ENCODE measurements around the gene CALHM5. TPM values are rescaled to one million over a fixed set of nuclear protein-coding genes. Genes with fewer than 3 reads are reported as not detected.
"Not testable (repeated sequence)": the region's sequence is repeated elsewhere in the genome, so short reads cannot be mapped to it uniquely, and the experiment has no call there.

The CALHM5 gene, protein sequence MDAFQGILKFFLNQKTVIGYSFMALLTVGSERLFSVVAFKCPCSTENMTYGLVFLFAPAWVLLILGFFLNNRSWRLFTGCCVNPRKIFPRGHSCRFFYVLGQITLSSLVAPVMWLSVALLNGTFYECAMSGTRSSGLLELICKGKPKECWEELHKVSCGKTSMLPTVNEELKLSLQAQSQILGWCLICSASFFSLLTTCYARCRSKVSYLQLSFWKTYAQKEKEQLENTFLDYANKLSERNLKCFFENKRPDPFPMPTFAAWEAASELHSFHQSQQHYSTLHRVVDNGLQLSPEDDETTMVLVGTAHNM
- 0.08 and 0.23 TPM in 2 replicates for total RNA-seq (2014; rRNA removed; shearing (Covaris generic))

DNA sequence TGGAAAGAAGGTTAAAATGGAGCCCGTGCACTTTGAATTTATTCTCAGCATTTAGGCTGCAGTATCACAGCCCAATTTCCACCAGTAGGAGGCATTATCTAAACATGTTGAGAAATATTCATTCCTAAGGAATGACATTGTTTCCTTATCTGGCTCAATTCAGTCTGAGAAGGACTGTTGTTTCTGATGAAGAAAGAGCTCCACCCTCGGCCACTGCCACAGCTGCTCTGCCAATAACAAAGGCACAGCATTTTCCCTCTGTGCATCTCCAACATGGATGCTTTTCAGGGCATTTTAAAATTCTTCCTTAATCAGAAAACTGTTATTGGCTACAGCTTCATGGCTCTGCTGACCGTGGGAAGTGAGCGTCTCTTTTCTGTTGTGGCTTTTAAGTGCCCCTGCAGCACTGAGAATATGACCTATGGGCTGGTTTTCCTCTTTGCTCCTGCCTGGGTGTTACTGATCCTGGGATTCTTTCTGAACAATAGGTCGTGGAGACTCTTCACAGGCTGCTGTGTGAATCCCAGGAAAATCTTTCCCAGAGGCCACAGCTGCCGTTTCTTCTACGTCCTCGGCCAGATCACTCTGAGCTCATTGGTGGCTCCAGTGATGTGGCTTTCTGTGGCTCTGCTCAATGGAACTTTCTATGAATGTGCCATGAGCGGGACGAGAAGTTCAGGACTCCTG is at the start of gene CALHM5:
Gene CALHM5, plus strand, starts transcription at position 216 of the 687 bp plus-strand sequence. Its CDS starts 58 bp downstream, at position 274.
- peak; percentile 76 for DNase-seq (ENCODE audit: low spot score)

DNA sequence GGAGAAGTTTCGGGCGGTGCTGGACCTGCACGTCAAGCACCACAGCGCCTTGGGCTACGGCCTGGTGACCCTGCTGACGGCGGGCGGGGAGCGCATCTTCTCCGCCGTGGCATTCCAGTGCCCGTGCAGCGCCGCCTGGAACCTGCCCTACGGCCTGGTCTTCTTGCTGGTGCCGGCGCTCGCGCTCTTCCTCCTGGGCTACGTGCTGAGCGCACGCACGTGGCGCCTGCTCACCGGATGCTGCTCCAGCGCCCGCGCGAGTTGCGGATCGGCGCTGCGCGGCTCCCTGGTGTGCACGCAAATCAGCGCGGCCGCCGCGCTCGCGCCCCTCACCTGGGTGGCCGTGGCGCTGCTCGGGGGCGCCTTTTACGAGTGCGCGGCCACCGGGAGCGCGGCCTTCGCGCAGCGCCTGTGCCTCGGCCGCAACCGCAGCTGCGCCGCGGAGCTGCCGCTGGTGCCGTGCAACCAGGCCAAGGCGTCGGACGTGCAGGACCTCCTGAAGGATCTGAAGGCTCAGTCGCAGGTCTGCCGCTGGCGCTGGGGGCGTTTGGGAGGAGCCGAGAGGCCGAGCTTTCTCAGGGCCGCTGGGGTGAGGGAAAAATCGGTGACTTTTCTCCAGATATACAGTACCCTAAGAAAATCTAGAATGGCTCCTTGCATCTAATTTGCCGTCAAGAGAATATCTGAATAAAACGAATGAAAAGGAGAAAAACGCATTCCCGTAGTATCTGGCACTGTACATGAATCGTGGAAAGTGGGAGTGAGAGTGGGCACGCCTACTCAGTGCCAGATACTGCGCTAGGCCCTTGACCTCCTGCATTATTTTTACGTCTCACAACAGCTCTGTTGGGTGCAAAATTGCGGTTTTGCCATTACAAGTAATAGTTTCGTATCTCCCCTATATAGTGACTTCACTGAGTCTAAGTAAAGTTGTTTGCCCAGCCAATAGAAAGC is 49.2 kb upstream of the CALHM5 start:
- DNase-seq (ENCODE audit: low spot score), result no peak

DNA sequence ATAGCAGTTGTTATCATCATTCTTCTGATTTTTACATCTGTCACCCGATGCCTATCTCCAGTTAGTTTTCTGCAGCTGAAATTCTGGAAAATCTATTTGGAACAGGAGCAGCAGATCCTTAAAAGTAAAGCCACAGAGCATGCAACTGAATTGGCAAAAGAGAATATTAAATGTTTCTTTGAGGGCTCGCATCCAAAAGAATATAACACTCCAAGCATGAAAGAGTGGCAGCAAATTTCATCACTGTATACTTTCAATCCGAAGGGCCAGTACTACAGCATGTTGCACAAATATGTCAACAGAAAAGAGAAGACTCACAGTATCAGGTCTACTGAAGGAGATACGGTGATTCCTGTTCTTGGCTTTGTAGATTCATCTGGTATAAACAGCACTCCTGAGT is 48.1 kb upstream of the CALHM5 start:
- DNase-seq (ENCODE audit: low spot score), result no peak

DNA sequence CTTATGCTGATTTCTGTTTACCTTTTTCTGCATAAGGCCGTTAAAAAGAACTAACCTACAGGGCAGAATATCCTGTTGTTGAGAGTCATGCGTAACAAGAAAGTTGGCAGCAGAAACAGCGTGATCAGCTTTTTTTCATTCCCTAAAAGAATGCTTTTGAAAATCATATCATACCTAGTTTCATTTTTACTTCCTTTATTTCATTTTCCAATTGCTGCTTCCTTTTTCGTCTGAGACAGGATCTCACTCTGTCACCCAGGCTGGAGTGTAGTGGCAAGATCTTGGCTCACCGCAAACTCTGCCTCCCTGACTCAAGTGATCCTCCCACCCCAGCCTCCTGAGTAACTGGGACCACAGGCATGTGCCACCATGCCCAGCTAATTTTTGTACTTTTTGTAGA is 46.2 kb upstream of the CALHM5 start:
- no peak for DNase-seq (ENCODE audit: low spot score)

DNA sequence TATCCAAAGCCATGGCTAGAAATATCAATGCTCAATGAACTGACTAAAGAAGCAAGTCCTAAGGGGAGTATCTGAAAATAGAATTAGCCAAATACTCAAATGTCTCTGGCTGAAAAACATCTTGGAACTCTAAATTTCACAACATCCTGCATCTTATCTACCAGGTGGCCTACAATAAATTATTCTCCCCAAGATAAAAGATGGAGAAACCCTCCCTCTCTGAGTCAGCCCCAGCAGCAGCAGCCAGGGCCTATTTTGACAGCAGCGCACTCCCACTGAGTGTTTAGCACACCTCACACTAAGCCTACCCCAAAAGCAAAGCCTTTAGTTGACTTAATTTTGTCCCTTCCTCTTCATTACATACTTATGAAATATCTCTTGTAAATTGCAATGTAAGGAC is 44.3 kb upstream of the CALHM5 start:
- no peak for DNase-seq (ENCODE audit: low spot score)

DNA sequence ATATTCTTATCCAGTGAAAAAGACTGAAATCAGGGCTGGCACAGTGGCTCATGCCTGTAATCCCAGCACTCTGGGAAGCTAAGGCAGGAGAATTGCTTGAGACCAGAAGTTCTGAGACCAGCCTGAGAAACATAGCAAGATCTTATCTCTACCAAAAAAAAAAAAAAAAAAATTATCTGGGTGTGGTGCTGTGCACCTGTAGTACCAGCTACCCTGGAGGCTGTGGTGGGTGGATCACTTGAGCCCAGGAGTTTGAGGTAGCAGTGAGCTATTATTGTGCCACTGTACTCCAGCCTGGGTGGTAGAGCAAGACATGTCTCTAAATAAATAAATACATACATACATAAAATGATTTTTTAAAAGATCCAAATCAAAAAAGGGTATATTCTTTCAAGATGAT is 43.9 kb upstream of the CALHM5 start:
- no peak for DNase-seq (ENCODE audit: low spot score)

DNA sequence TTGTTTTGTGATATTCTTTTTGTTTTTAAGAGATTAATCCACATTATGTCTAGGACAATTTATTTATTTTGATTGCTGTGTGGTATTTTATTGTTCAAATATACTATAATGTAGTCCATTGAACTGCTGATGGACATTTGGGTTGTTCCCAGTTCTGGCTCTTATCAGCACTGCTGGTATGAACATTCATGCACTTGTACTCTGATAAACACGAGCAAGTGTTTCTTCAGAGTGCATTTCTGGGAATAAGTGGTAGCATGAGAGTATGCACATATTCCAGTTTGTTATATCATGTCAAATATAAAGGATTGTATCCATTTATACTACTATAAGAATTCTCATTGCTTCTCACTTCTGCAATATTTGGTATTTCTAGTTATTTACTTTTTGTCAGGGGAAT is 43.1 kb upstream of the CALHM5 start:
- no peak for DNase-seq (ENCODE audit: low spot score)

DNA sequence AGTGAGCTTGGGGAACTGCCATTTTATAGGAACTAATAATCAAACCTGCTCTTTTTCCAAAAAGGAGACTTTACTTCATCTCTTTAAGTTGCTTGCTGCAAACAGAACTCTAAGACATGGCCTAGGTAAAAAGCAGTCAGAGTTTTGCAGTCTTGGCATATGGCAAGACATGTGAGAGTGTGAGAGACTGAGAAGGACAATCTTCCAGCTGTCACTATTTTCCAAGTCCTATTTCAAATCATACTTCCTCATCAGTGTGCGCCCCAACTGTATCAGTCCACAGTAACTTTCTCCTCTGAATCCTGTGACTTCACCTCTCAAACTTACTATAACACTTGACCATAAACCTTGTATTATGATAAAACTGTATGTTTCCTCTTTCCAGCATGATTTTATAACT is 39.9 kb upstream of the CALHM5 start:
- DNase-seq (ENCODE audit: low spot score), result no peak

DNA sequence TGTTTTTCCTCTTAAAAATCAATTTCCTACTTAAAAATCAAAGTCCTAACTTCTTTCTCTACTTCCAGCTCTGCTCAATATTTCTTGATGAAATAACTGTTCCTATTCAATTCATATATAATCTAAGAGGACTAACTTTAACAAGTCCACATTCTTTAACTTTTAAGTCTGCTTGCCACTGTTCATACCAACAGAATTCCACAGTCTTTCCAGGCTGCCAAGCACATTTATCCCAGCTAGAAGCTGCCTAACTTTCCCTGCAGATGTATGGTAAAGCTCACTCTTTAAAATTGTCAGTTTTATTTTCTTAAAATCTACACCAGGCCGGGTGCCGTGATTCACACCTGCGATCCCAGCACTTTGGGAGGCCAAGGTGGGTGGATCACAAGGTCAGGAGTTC is 38.7 kb upstream of the CALHM5 start:
- no peak for DNase-seq (ENCODE audit: low spot score)

DNA sequence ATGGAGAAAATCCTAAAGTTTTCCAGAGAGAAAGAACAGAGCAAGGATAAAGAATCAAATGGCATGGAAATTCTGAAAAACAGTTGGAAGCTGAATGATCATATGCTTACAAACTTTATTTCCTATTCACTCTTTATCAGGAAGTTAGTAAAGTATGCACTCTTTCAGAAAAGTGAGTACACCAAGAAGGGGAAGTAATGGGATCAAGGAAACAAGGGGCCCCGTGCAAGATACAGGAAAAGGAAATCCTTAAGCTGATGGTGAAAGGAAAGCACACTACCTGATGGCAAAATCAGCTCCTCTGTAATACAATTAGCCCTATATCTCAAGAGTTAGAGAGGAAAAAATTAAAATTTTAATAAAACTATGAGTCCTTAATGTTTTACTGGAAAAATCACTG is 36.3 kb upstream of the CALHM5 start:
- DNase-seq (ENCODE audit: low spot score), result no peak

DNA sequence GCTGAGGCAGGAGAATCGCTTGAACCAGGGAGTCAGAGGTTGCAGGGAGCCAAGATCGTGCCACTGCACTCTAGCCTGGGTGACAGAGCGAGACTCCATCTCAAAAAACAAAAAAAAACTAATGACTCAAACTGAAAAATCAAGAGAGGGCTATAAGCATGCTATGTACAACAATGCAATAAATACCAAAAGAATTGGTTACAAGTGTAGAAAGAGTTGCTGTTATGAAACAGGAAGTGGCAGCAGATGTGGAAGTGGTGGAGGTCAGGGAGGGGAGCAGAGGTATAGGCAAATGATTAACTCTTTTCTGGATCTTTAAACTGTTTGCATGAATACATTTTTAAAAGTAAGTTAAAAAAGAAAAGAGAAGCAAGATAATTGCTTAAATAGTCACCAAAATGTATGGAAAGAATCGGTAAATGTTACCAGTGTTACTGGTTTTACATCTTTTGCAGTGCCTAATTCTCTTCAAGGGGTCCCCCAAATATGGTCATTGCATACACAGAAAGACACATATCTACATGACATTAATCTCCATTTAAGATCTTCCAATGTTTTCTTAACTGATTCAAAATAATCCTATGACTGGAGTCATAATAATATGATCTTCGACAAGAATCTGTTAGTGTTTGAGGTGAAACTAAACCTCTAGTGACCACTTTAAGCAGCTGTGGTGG is 35.3 kb upstream of the CALHM5 start:
- DNase-seq (ENCODE audit: low spot score), result peak; percentile 13

DNA sequence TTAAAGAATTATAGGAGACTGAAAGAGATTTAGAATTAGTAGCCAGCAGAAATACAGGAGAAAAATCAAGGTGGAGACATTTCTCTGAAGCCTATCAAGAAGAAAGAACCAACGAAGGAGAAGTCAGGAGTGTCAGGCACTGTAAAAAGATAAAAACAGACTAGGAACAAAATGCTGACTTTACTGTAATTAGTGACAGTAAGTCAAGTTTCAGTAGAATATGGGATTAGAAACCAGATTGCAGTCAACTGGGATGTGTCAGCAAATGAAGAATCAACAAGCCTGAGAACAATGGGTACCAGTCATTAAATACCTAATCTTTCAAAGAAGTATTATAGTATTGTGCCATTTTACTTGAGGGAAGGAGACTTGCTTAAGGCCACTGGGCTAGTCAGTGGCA is 28.7 kb upstream of the CALHM5 start:
- no peak for DNase-seq (ENCODE audit: low spot score)

DNA sequence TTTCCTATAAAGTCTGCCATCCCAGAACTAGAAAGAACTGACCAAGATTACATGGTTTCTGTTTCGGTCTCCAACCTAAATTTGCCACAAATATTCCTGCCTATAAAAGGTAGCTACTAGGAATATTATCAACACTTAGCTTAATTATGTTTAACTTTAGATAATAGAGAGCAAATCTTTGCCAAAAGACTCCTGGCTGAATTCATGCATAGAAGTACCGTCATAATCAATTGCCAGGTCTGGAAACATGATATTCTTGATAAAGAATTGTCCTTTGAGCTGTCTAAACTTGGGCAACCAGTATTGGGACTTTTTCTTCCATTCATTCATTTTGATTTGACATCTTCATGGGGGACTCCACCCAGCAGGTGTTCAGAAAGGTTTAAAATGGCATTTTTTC is 27.8 kb upstream of the CALHM5 start:
- DNase-seq (ENCODE audit: low spot score), result peak; percentile 50

DNA sequence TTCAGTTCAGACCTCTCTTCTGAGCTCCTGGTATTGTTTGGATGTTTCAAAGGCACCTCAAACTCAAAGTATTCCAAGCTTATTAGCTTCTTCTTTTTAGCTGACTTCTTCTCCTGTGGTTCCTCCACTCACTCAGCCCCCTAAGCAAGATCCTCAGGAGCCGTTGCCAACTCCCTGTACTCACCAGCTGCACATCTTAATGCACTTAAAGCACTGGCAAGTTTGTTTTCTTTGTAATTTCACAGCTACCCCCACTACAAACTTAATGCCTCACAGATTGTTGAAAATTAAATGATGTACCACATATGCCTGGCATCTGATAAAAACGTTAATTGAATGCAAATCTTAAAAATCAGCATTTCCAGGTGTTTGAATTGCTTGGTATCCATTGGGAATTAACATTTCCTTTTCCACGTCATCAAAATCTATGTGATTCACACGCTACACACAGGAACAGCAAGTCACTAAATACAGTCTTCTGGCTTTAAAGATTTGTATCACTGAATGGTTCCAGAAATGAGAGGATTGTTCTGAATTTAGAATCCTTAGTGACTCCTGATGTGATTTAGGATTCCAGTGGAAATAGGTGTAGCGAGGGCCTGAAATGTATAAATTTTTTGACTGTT is 25.8 kb upstream of the CALHM5 start:
- DNase-seq (ENCODE audit: low spot score), result no peak

DNA sequence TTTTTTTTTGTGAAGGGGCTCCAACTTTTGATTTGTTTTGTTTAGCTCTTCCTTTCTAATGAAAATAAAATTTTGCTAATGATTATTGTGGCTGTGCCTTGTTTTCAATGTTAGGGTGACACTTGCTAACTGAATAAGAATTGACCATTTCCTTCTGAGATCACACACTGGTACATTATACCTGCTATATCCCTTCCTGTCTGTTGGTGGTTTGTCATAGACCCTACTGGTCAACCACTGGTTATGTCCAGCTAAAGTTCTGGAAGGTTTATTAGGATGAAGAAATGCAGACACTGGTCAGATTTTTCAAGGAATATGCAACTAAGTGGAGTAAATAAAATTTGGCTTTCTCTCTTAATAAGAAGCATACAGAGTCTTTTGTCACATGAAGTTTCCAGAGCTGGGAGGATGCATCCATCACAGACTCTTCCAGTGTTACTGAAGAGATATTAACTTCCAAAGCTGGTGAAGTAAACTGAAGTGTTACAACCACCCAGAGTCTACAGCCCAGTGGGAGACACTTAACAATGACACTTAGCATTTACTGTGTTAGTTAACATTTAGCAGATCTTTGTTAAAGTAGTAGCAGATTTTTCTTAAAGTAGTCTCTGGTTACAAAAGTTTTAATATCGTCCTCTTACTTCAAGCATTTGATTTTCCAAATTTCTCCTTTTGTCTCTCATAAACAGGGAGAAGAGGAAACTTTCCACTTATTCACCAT is 19.7 kb upstream of the CALHM5 start:
- no peak for DNase-seq (ENCODE audit: low spot score)

DNA sequence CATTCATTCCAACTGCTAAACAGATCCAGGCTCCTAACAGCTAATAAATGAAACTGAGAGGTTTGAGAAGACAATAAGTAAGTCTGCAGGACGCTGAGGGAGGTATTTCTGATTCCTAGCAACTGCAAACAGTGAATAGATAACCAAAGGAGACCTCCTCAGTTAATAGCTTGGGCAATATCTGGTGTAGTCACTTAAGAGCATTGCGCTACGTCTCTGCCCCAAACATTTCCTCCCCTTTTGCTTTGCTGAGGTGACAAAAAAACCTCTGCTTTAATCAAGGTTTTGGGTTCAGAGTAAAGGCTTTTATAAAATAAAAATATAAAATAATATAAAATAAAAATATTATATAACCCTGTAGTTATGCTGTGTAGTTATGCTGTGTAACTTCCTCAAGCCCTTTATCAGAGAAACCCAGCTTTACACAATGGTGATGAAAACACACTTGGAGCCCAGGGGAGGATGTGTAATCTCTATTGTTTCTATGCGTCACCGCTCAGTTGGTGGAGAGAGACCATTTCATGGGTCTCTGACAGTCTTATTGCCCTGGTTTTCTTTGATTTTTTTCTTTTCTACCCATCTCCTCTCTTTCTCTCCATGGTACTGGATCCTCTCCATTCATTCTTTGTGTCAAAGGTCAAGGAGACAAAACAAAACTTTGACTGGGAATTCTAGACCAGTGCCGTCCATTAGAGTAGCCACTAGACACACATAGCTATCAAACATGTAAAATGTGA is 18.9 kb upstream of the CALHM5 start:
- no peak for DNase-seq (ENCODE audit: low spot score)

DNA sequence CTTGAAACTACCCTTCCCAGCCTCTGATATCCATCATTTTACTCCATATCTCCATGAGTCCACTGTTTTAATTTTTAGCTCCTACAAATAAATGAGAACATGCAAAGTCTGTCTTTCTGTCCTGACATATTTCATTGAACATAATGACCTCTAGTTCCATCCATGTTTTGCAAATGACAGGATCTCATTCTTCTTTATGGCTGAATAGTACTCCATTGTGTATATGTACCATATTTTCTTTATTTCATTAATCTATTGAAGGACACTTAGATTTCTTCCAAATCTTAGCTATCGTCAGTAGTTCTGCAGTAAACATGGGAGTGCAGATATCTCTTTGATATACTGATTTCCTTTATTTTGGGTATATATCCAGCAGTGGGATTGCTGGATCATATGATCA is 16.3 kb upstream of the CALHM5 start:
- not testable (repeated sequence) for DNase-seq (ENCODE audit: low spot score)

DNA sequence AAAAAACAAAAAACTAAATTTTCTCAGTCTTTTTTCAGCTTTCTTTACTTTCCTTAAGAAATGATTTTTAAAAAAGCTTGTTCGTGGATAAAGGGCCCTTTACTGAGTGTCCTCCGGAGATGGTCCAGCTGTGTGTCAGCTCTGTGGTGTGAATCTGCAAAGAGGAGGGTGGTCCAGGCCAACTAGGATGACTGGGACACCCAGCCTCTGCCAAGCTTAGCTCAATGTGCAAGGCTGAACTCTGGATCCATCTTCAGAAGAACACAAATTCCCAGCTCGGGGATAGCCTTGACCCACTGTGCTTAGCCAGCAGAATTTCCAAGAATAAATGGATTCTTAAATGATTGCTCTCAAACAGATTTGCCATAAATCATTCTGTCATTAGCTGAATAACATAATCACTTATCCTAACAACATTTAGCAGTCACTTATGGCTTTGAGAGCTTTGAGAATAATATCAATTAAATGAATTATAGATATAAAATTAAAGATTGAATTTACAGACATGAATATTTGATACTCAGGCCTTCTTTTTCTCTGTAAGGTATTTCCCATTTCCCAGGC is 14.2 kb upstream of the CALHM5 start:
- DNase-seq (ENCODE audit: low spot score), result no peak

DNA sequence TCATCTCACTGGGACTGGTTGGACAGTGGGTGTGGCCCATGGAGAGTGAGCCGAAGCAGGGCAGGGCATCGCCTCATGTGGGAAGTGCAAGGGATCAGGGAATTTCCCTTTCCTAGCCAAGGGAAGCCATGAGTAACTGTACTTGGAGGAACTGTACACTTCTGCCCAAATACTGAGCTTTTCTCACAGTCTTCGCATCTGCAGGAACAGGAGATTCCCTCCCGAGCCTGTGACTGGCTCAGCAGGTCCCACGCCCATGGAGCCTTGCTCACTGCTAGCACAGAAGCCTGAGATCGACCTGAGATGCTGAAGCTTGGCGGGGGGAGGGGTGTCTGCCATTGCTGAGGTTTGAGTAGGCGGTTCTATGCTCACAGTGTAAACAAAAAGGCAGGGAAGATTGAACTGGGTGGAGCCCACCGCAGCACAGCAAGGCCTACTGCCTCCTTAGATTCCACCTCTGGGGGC is 10.4 kb upstream of the CALHM5 start:
- DNase-seq (ENCODE audit: low spot score), result peak; percentile 78

Data from HT-29 (cell line).